Body of pancreas (tissue), 4 donors: ENCODE measurements around the gene TMC1. TPM values are rescaled to one million over a fixed set of nuclear protein-coding genes. Genes with fewer than 3 reads are reported as not detected.

Source experiments
- ATAC-seq: fragments of 150-250 bp; one replicate; pipeline ENCODE4 v1.9.1; 2016
- DNase-seq, 4 donors: peaks; one replicate each; pipeline ENCODE4 v3.0.0-alpha.2; 2019
- H3K27ac ChIP-seq, 4 donors: fragments of 200-600 bp; sonication (generic); 1 replicate in 3 of 4; 2 replicates in 1 of 4; pipeline versions ENCODE4 v1.5.1 to v1.6.1; 2016 to 2019; ENCODE audit warnings: mild to moderate bottlenecking in 1 of 4, mixed read lengths in 1 of 4, moderate library complexity in 1 of 4
- H3K27me3 ChIP-seq, 2 donors: fragments of 200-600 bp; sonication (generic); one replicate each; pipeline ENCODE4 v1.6.0; 2016; ENCODE audit warnings: mild to moderate bottlenecking in 1 of 2
- H3K36me3 ChIP-seq, 2 donors: fragments of 200-600 bp; sonication (generic); replicated peaks in 1 of 2; 2 replicates each; pipeline ENCODE4 v1.5.1; 2016; ENCODE audit warnings: low read depth in 2 of 2; ENCODE audit not compliant: insufficient read depth in 1 of 2
- H3K4me1 ChIP-seq: fragments of 200-600 bp; sonication (generic); one replicate; pipeline ENCODE4 v1.6.0; 2016
- H3K4me3 ChIP-seq, 2 donors: fragments of 200-600 bp; sonication (generic); 1 replicate in 1 of 2; 2 replicates in 1 of 2; pipeline ENCODE4 v1.5.1; 2016 to 2019
- H3K9me3 ChIP-seq, 3 donors: fragments of 200-600 bp; sonication (generic); 1 replicate in 2 of 3; 2 replicates in 1 of 3; pipeline ENCODE4 v1.5.1; 2016
- POLR2A ChIP-seq, 3 donors: fragments of 450-650 bp; IDR thresholded peaks; one replicate each; pipeline ENCODE4 v1.6.1; 2016; ENCODE audit warnings: antibody characterized with exemption in 3 of 3, mild to moderate bottlenecking in 2 of 3
- WGBS, 2 donors: methylation state at CpG; one replicate each; pipeline ENCODE4 v1.1.5; 2017; 5-methylcytosine and 5-hydroxymethylcytosine counted together
- intact Hi-C: fragments of 100-400 bp; cut with DNase I; formaldehyde crosslinking; loops from one replicate; pipeline ENCODE4 v1.15.1; 2023
- total RNA-seq, 2 donors: library from RNA; depleted of rRNA; stranded (reverse); fragments of >200 nt; gene quantifications; one replicate each; pipeline ENCODE4 v1.1.0, GENCODE V29; 2016
- TF ChIP-seq, protein P1 (sequence below), 7 experiments: fragments of 450-650 bp in 4 of 7; fragments of 200-600 bp in 3 of 7; sonication (generic) in 3 of 7; IDR thresholded peaks; one replicate each; pipeline ENCODE4 v1.5.1; 2016 to 2019; ENCODE audit warnings: antibody characterized with exemption in 7 of 7

The TMC1 gene
- total RNA-seq, 2 donors from 2014 or later: not detected

DNA sequence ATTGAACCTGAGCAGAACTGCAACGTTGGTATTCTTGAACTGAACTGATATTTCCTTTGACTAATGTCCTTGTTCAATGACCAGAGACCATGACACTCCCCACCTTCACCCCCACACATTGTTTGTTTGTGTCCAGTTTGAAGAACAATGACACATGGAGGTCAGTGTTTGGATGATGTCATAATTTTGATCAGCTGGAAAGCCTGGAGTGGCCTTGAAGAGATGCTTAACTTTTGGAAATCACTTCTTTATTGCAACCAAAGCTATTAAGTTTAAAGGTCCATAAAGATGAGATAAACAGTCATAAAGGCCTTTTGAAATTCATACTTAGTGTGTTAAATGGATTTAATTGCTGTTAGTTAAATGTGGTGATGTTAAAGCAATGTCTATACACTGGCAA is 92.7 kb downstream of the TMC1 start:
- no peaks in the 10 kb centered on the region for H3K9me3 ChIP-seq
- 12 to 30% methylated on average over 1 of the region's 1 CpG for WGBS, 2 donors
- H3K27ac ChIP-seq: no peak overlapping the region
- intact Hi-C loops: no loop called here
- H3K4me1 ChIP-seq: no peaks in the 10 kb centered on the region
- no peaks in the 10 kb centered on the region for H3K27me3 ChIP-seq
- TF ChIP-seq POLR2A (IDR thresholded peaks at IDR 0.05): no peak
- TF ChIP-seq, protein P1, sequence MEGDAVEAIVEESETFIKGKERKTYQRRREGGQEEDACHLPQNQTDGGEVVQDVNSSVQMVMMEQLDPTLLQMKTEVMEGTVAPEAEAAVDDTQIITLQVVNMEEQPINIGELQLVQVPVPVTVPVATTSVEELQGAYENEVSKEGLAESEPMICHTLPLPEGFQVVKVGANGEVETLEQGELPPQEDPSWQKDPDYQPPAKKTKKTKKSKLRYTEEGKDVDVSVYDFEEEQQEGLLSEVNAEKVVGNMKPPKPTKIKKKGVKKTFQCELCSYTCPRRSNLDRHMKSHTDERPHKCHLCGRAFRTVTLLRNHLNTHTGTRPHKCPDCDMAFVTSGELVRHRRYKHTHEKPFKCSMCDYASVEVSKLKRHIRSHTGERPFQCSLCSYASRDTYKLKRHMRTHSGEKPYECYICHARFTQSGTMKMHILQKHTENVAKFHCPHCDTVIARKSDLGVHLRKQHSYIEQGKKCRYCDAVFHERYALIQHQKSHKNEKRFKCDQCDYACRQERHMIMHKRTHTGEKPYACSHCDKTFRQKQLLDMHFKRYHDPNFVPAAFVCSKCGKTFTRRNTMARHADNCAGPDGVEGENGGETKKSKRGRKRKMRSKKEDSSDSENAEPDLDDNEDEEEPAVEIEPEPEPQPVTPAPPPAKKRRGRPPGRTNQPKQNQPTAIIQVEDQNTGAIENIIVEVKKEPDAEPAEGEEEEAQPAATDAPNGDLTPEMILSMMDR (IDR thresholded peaks at IDR 0.05): no peak
- H3K36me3 ChIP-seq: no peaks in the 10 kb centered on the region
- H3K4me3 ChIP-seq: no peak overlapping the region
- DNase-seq (no peak), ATAC-seq (no peak)

DNA sequence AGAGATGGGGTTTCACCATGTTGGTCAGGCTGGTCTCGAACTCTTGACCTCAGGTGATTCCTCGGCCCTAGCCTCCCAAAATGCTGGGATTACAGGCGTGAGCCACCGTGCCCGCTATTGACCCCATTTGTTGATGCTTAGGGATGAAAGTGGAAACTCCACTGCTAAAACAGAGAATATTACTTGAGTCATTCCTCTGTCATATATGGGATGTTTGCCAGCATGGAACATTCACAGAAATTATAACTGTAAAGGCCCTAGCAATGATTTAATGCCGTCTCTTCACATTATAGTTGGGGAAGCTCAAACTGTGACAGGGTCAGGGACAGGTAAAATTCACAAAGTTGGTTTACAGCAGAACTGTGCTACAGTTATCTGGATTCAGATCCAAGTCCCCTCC is 94.5 kb downstream of the TMC1 start:
- no peak for TF ChIP-seq POLR2A (IDR thresholded peaks at IDR 0.05)
- TF ChIP-seq, protein P1 (IDR thresholded peaks at IDR 0.05): no peak
- Histone ChIP-seq H3K27ac (no peak overlapping the region), H3K36me3 (no peaks in the 10 kb centered on the region), H3K27me3 (no peaks in the 10 kb centered on the region), H3K9me3 (no peaks in the 10 kb centered on the region), H3K4me1 (no peaks in the 10 kb centered on the region), H3K4me3 (no peak overlapping the region)
- WGBS, 2 donors: 81 to 89% methylated on average over 6 of the region's 6 CpGs
- DNase-seq: no peak
- no peak for ATAC-seq
- intact Hi-C loops: no loop called here

DNA sequence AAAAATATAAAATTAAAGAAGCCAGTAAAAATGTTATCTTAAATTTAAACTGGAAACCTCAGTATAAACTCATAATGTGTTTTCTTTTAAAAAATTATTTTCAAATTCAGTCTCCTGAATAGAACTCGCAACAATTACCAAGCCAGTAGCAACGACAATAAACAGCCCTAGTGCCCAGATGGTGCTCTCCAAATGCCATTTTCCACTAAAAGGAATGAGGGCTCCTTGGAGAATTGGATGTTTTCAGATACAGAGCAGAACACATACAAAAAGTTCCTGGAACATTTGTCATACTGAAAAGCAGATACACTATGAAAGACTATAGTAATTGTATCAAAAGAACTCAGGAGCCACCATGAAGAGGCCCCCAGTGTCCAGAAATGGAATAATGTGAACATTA is 97.4 kb downstream of the TMC1 start:
- no peak overlapping the region for H3K27ac ChIP-seq
- H3K9me3 ChIP-seq: no peaks in the 10 kb centered on the region
- intact Hi-C loops: no loop called here
- ATAC-seq (no peak), DNase-seq (no peak)
- no peaks in the 10 kb centered on the region for H3K4me1 ChIP-seq
- TF ChIP-seq, protein P1 (IDR thresholded peaks at IDR 0.05): no peak
- TF ChIP-seq POLR2A (IDR thresholded peaks at IDR 0.05): no peak
- 79 to 87% methylated on average over 2 of the region's 2 CpGs for WGBS, 2 donors
- no peak overlapping the region for H3K4me3 ChIP-seq
- no peaks in the 10 kb centered on the region for H3K36me3 ChIP-seq
- no peaks in the 10 kb centered on the region for H3K27me3 ChIP-seq

DNA sequence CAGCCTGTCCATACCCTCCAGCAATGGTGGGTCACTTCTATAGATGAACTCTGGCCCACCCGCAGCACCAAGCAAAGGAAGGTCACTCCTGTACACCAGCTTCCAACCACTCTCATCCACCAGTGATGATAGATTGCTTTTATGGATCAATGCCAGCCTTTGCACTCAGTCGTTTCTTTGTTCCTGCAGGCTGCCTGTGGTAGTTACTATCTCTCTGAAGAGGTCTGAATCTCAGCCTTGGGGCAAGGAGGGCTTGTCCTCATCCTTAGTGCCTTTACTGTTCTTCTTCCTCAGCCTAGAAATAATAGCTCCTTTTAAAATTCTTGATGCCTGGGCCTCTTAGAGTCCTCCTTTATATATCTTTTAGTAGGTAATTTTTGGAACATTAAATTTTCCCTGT is 100.8 kb downstream of the TMC1 start:
- TF ChIP-seq, protein P1 (IDR thresholded peaks at IDR 0.05): no peak
- no peak for TF ChIP-seq POLR2A (IDR thresholded peaks at IDR 0.05)
- intact Hi-C loops: no loop called here

DNA sequence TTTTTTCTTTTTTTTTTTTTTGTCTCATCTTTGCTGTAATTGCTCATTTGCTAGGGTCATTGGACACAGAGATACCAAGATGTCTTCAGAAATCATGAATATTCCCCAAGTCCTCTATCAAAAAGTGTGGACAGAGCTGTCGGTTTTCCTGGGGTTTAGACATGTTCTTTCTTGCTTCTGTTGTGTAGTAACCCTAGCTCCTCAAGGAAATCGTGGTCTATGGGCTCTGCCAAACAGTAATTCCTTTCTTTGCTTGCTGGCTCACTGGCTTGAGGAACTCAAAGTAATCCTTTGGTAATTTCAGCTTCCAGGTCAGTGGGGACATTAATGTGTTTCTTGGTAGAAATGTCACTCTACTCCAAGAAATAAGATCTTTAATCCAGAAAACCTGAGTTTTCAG is 101.7 kb downstream of the TMC1 start:
- Histone ChIP-seq H3K9me3 (no peaks in the 10 kb centered on the region), H3K27me3 (no peaks in the 10 kb centered on the region), H3K4me3 (no peak overlapping the region), H3K27ac (no peak overlapping the region), H3K36me3 (no peaks in the 10 kb centered on the region), H3K4me1 (no peaks in the 10 kb centered on the region)
- ATAC-seq (no peak), DNase-seq (no peak)
- TF ChIP-seq POLR2A (IDR thresholded peaks at IDR 0.05): no peak
- TF ChIP-seq, protein P1 (IDR thresholded peaks at IDR 0.05): no peak
- intact Hi-C loops: no loop called here
- WGBS, 2 donors: 51 to 57% methylated on average over 2 of the region's 2 CpGs

More for the DNA sequence above, 100.8 kb downstream of the TMC1 start:
- H3K27ac ChIP-seq: no peak overlapping the region
- H3K9me3 ChIP-seq: no peaks in the 10 kb centered on the region
- WGBS, 2 donors: 31 to 51% methylated on average over 2 of the region's 2 CpGs
- no peaks in the 10 kb centered on the region for H3K36me3 ChIP-seq
- no peak overlapping the region for H3K4me3 ChIP-seq
- no peaks in the 10 kb centered on the region for H3K4me1 ChIP-seq
- DNase-seq (no peak), ATAC-seq (no peak)
- H3K27me3 ChIP-seq: no peaks in the 10 kb centered on the region
